ENCODE measurements around the gene HCFC1. TPM values are rescaled to one million over a fixed set of nuclear protein-coding genes. Genes with fewer than 3 reads are reported as not detected.

Gene HCFC1
- total RNA-seq (ENCODE audit: unreplicated experiment) = 84.0 TPM
- long read RNA-seq, partial matches to known transcripts = 3 of 5 reads
- long read RNA-seq, other reads (novel, unspliced or antisense) = 2 of 5 reads

GRCh38 chrX:153971450-153972367, at the start of gene HCFC1:
Gene HCFC1, minus strand, starts transcription at chrX:153971818. Its CDS starts 978 bp downstream, at chrX:153970840.
- peak; percentile 85 for DNase-seq
- Mint-ChIP-seq H3K27ac (ENCODE audit: unreplicated experiment) (peak within 1 kb of the TSS; percentile 100), H3K4me1 (ENCODE audit: low read depth, unreplicated experiment) (peaks cover 13% of the 10 kb centered on the region), H3K4me3 (ENCODE audit: unreplicated experiment) (peak within 1 kb of the TSS; percentile 100), H3K9me3 (ENCODE audit: unreplicated experiment) (peaks cover 7% of the 10 kb centered on the region), H3K27me3 (ENCODE audit: unreplicated experiment) (peaks cover 7% of the 10 kb centered on the region), H3K36me3 (ENCODE audit: unreplicated experiment) (no peaks in the 10 kb centered on the region)
- no peak for TF ChIP-seq CTCF (IDR thresholded peaks at IDR 0.05; ENCODE audit: partially characterized antibody, unreplicated experiment)

GRCh38 chrX:154021131-154021611, 49.6 kb upstream of the HCFC1 start:
- H3K36me3 Mint-ChIP-seq (ENCODE audit: unreplicated experiment) = no peaks in the 10 kb centered on the region
- TF ChIP-seq CTCF (IDR thresholded peaks at IDR 0.05; ENCODE audit: partially characterized antibody, unreplicated experiment) = no peak
- H3K27ac Mint-ChIP-seq (ENCODE audit: unreplicated experiment) = no peak overlapping the region
- H3K9me3 Mint-ChIP-seq (ENCODE audit: unreplicated experiment) = peaks cover 3% of the 10 kb centered on the region
- DNase-seq = no peak
- H3K27me3 Mint-ChIP-seq (ENCODE audit: unreplicated experiment) = peaks cover 5% of the 10 kb centered on the region
- no peak overlapping the region for H3K4me3 Mint-ChIP-seq (ENCODE audit: unreplicated experiment)
- peaks cover 13% of the 10 kb centered on the region for H3K4me1 Mint-ChIP-seq (ENCODE audit: low read depth, unreplicated experiment)

- Mint-ChIP-seq H3K4me3 (ENCODE audit: unreplicated experiment) (peak overlapping the region; percentile 65), H3K36me3 (ENCODE audit: unreplicated experiment) (no peaks in the 10 kb centered on the region), H3K27me3 (ENCODE audit: unreplicated experiment) (peaks cover 5% of the 10 kb centered on the region), H3K27ac (ENCODE audit: unreplicated experiment) (peak overlapping the region; percentile 76), H3K9me3 (ENCODE audit: unreplicated experiment) (peaks cover 3% of the 10 kb centered on the region), H3K4me1 (ENCODE audit: low read depth, unreplicated experiment) (peaks cover 11% of the 10 kb centered on the region)
- TF ChIP-seq CTCF (IDR thresholded peaks at IDR 0.05; ENCODE audit: partially characterized antibody, unreplicated experiment) = no peak
- no peak for DNase-seq
These were observed 49.0 kb upstream of the HCFC1 start for GRCh38 chrX:154020536-154021115.

- peaks cover 5% of the 10 kb centered on the region for H3K27me3 Mint-ChIP-seq (ENCODE audit: unreplicated experiment)
- peak; percentile 41 for DNase-seq
- peaks cover 2% of the 10 kb centered on the region for H3K9me3 Mint-ChIP-seq (ENCODE audit: unreplicated experiment)
- H3K4me3 Mint-ChIP-seq (ENCODE audit: unreplicated experiment) = peak within 1 kb of the TSS; percentile 65
- TF ChIP-seq CTCF (IDR thresholded peaks at IDR 0.05; ENCODE audit: partially characterized antibody, unreplicated experiment) = no peak
- peaks cover 10% of the 10 kb centered on the region for H3K4me1 Mint-ChIP-seq (ENCODE audit: low read depth, unreplicated experiment)
- H3K36me3 Mint-ChIP-seq (ENCODE audit: unreplicated experiment) = no peaks in the 10 kb centered on the region
- peak within 1 kb of the TSS; percentile 84 for H3K27ac Mint-ChIP-seq (ENCODE audit: unreplicated experiment)
These were observed 48.3 kb upstream of the HCFC1 start, which contains the start of gene IRAK1 for GRCh38 chrX:154019633-154020528. Gene IRAK1, minus strand, starts transcription at chrX:154019902. Its CDS starts 90 bp downstream, at chrX:154019812.

Data from glutamatergic neuron (in vitro differentiated cells).